Measurements from ENCODE around the gene IL1B. TPM values are rescaled to one million over a fixed set of nuclear protein-coding genes. Genes with fewer than 3 reads are reported as not detected.

Gene IL1B
- total RNA-seq, 1 experiment from 2014 or later, result not detected

GRCh38 chr2:112829961-112830681 lies 6.5 kb downstream of the IL1B start:
- no peak for DNase-seq (ENCODE audit: low spot score)

- no peak for DNase-seq (ENCODE audit: low spot score)
Measured at GRCh38 chr2:112829101-112829960, 7.2 kb downstream of the IL1B start.

- DNase-seq (ENCODE audit: low spot score), result no peak
Measured at GRCh38 chr2:112828251-112828691, 8.3 kb downstream of the IL1B start.

- DNase-seq (ENCODE audit: low spot score), result no peak
Measured at GRCh38 chr2:112827604-112828185, 8.9 kb downstream of the IL1B start.

GRCh38 chr2:112827009-112827408 lies 9.6 kb downstream of the IL1B start:
- no peak for DNase-seq (ENCODE audit: low spot score)

GRCh38 chr2:112825706-112826105 lies 10.9 kb downstream of the IL1B start:
- DNase-seq (ENCODE audit: low spot score), result no peak

GRCh38 chr2:112824694-112825085 lies 11.9 kb downstream of the IL1B start:
- DNase-seq (ENCODE audit: low spot score), result no peak

- DNase-seq (ENCODE audit: low spot score), result no peak
Measured at GRCh38 chr2:112821682-112822081, 14.9 kb downstream of the IL1B start.

GRCh38 chr2:112821142-112821541 lies 15.4 kb downstream of the IL1B start:
- no peak for DNase-seq (ENCODE audit: low spot score)

GRCh38 chr2:112820343-112820742 lies 16.2 kb downstream of the IL1B start:
- DNase-seq (ENCODE audit: low spot score), result no peak

- DNase-seq (ENCODE audit: low spot score), result no peak
Measured at GRCh38 chr2:112819081-112819480, 17.5 kb downstream of the IL1B start.

GRCh38 chr2:112818094-112818902 lies 18.3 kb downstream of the IL1B start:
- no peak for DNase-seq (ENCODE audit: low spot score)

GRCh38 chr2:112817082-112817689 lies 19.4 kb downstream of the IL1B start:
- no peak for DNase-seq (ENCODE audit: low spot score)

GRCh38 chr2:112814278-112814677 lies 22.3 kb downstream of the IL1B start:
- no peak for DNase-seq (ENCODE audit: low spot score)

- DNase-seq (ENCODE audit: low spot score), result no peak
Measured at GRCh38 chr2:112813280-112813966, 23.2 kb downstream of the IL1B start.

GRCh38 chr2:112812318-112813267 lies 24.0 kb downstream of the IL1B start:
- DNase-seq (ENCODE audit: low spot score), result peak; percentile 58

GRCh38 chr2:112811841-112812306 lies 24.7 kb downstream of the IL1B start:
- peak; percentile 48 for DNase-seq (ENCODE audit: low spot score)

GRCh38 chr2:112811276-112811831 lies 25.2 kb downstream of the IL1B start:
- DNase-seq (ENCODE audit: low spot score), result no peak

GRCh38 chr2:112809112-112809511 lies 27.5 kb downstream of the IL1B start:
- no peak for DNase-seq (ENCODE audit: low spot score)

Data from H4 (cell line).